Neural crest cell (in vitro differentiated cells): ENCODE measurements around the gene SMARCA2. TPM values are rescaled to one million over a fixed set of nuclear protein-coding genes. Genes with fewer than 3 reads are reported as not detected.
"Not testable (repeated sequence)": the region's sequence is repeated elsewhere in the genome, so short reads cannot be mapped to it uniquely, and the experiment has no call there.

Experiments used
- DNase-seq: peaks from one replicate; pipeline ENCODE4 v3.0.0; 2021; ENCODE audit warnings: low read depth, mixed read lengths, low spot score
- H3K27ac Mint-ChIP-seq: one replicate; pipeline ENCODE4 v1.8.0; 2021; ENCODE audit warnings: mild to moderate bottlenecking, mixed read lengths; ENCODE audit not compliant: unreplicated experiment
- H3K27me3 Mint-ChIP-seq: 2 replicates; pipeline ENCODE4 v1.8.0; 2021; ENCODE audit warnings: low read depth, mild to moderate bottlenecking, mixed read lengths
- H3K36me3 Mint-ChIP-seq: 2 replicates; pipeline ENCODE4 v1.8.0; 2021; ENCODE audit warnings: low read depth, mild to moderate bottlenecking, mixed read lengths
- H3K4me1 Mint-ChIP-seq: 2 replicates; pipeline ENCODE4 v1.8.0; 2021; ENCODE audit warnings: mixed read lengths
- H3K4me3 Mint-ChIP-seq: one replicate; pipeline ENCODE4 v1.8.0; 2021; ENCODE audit warnings: mild to moderate bottlenecking, mixed read lengths
- H3K9me3 Mint-ChIP-seq: 2 replicates; pipeline ENCODE4 v1.8.0; 2021; ENCODE audit warnings: mixed read lengths
- total RNA-seq: library from RNA; stranded (reverse); gene quantifications from 2 replicates; pipeline ENCODE4 v1.2.1, GENCODE V29; 2021
- TF ChIP-seq, protein P1 (sequence below): fragments of 200-600 bp; sonication (generic); conservative IDR thresholded peaks from 2 replicates; pipeline ENCODE4 v1.5.0; 2021; ENCODE audit warnings: antibody characterized with exemption, mild to moderate bottlenecking

SMARCA2 gene
- total RNA-seq, 1 donor from 2014 or later = 19.4 TPM

DNA sequence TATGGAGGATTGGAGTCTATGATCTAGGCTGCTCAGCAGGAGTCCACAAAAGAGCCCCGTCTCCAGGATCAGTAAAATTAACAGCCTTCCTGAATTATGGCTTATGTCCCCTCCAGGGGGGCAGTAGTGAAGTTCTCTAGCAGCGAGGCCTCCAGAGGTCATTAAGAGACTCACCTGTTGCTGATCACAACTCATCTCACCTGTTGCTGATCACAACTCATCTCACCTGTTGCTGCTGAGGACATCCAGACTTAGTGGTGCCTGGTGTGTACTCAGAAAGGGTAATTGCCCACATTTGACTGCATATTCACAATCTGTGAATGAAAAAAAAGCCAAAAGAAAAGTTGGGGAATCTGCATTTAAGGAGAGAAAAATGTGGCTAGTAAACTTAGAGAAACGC lies 129.5 kb downstream of the SMARCA2 start:
- Mint-ChIP-seq H3K4me1 (peaks cover 68% of the 10 kb centered on the region), H3K27ac (no peak overlapping the region), H3K4me3 (no peak overlapping the region), H3K36me3 (peaks cover 4% of the 10 kb centered on the region), H3K27me3 (no peaks in the 10 kb centered on the region), H3K9me3 (peaks cover 8% of the 10 kb centered on the region)
- TF ChIP-seq, protein P1, sequence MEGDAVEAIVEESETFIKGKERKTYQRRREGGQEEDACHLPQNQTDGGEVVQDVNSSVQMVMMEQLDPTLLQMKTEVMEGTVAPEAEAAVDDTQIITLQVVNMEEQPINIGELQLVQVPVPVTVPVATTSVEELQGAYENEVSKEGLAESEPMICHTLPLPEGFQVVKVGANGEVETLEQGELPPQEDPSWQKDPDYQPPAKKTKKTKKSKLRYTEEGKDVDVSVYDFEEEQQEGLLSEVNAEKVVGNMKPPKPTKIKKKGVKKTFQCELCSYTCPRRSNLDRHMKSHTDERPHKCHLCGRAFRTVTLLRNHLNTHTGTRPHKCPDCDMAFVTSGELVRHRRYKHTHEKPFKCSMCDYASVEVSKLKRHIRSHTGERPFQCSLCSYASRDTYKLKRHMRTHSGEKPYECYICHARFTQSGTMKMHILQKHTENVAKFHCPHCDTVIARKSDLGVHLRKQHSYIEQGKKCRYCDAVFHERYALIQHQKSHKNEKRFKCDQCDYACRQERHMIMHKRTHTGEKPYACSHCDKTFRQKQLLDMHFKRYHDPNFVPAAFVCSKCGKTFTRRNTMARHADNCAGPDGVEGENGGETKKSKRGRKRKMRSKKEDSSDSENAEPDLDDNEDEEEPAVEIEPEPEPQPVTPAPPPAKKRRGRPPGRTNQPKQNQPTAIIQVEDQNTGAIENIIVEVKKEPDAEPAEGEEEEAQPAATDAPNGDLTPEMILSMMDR = no peak
- no peak for DNase-seq

DNA sequence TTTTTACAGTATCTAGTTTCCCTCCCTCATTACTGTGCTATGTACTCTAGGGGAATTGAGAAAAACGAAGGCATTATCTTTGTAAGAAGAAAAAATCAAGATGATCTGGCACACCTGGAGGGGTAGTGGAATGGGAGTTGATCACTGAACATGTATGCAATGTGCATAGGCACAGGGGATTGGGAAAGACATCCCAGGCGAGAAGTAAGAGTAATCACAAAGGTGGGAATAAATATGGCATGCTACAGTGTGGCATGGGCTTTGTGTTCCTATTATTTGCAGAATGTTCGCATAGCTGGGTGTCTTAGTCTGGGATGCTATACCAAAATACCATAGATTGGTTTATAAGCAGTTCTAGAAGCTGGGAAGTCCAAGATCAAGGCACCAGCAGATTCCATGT lies 130.6 kb downstream of the SMARCA2 start:
- Mint-ChIP-seq H3K4me1 (peaks cover 60% of the 10 kb centered on the region), H3K36me3 (peaks cover 4% of the 10 kb centered on the region), H3K9me3 (peaks cover 12% of the 10 kb centered on the region), H3K4me3 (no peak overlapping the region), H3K27ac (no peak overlapping the region), H3K27me3 (no peaks in the 10 kb centered on the region)
- TF ChIP-seq, protein P1 = no peak
- DNase-seq = no peak

DNA sequence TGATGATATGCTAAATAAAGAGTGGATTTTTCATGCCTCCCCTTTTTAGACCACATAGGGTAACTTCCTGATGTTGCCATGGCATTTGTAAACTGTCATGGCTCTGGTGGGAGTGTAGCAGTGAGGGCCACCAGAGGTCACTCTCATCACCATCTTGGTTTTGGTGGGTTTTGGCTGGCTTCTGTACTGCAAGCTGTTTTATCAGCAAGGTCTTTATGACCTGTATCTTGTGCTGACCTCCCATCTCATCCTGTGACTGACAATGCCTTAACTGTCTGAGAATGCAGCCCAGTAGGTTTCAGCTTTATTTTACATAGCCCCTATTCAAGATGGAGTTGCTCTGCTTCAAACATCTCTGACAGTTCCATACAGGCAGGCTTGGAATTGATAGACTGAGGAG lies 131.6 kb downstream of the SMARCA2 start:
- peaks cover 15% of the 10 kb centered on the region for H3K9me3 Mint-ChIP-seq
- H3K4me3 Mint-ChIP-seq, H3K27ac Mint-ChIP-seq, H3K36me3 Mint-ChIP-seq, H3K27me3 Mint-ChIP-seq: not testable (repeated sequence)
- TF ChIP-seq, protein P1 = peak; percentile 44
- peak; percentile 28 for DNase-seq
- H3K4me1 Mint-ChIP-seq = peaks cover 58% of the 10 kb centered on the region

DNA sequence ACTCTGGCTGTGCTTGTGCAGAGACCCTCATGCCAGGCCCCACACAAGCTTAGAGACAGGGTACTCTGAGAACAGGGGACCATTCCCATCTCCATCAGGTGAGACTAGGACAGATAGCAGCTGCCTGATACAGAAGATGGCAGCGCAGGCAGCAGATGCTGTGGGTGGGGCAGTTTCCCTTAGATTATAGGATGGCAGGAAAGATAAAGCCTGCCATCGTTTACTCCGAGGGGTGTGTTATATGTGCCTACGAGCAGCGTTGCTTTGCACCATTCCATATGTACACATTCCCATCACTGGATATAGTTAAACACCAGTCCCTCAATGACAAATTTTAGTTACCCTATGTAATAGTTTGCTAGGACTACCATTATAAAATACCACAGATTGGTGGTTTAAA lies 135.2 kb downstream of the SMARCA2 start:
- no peaks in the 10 kb centered on the region for H3K27me3 Mint-ChIP-seq
- TF ChIP-seq, protein P1 = no peak
- peaks cover 15% of the 10 kb centered on the region for H3K9me3 Mint-ChIP-seq
- peaks cover 43% of the 10 kb centered on the region for H3K4me1 Mint-ChIP-seq
- no peak for DNase-seq
- H3K4me3 Mint-ChIP-seq = no peak overlapping the region
- no peak overlapping the region for H3K27ac Mint-ChIP-seq
- H3K36me3 Mint-ChIP-seq = peaks cover 4% of the 10 kb centered on the region

DNA sequence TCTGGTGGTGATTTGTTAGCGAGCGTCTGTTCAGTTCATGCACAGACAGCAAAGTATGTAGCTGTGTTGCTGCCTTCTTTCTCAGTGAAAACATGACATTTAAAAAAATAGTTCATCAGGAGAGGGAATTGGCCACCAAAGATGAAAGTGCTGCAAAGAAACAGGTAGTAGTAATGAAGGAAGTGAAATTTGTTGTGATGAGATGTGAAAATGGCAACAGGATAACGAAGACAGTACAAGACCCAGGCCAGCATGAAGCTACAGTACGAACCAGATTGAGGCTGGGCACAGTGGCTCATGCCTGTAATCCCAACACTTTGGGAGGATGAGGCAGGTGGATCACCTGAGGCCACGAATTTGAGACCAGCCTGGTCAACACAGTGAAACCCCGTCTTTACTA lies 136.0 kb downstream of the SMARCA2 start:
- Mint-ChIP-seq H3K4me3 (no peak overlapping the region), H3K36me3 (peaks cover 4% of the 10 kb centered on the region), H3K9me3 (peaks cover 15% of the 10 kb centered on the region), H3K4me1 (peaks cover 42% of the 10 kb centered on the region), H3K27me3 (no peaks in the 10 kb centered on the region), H3K27ac (no peak overlapping the region)
- TF ChIP-seq, protein P1 = no peak
- no peak for DNase-seq
